22Rv1 (cell line): Measurements from ENCODE around the gene MRPL23.

ENCODE experiments used
- ZFX ChIP-seq: fragments of 450-650 bp; IDR thresholded peaks from 2 replicates; pipeline ENCODE4 v1.6.1; 2017; ENCODE audit warnings: antibody characterized with exemption, borderline replicate concordance
- TF ChIP-seq, protein P1 (sequence below): fragments of 450-650 bp; IDR thresholded peaks from 2 replicates; pipeline ENCODE4 v1.5.1; 2017; ENCODE audit warnings: mild to moderate bottlenecking

DNA sequence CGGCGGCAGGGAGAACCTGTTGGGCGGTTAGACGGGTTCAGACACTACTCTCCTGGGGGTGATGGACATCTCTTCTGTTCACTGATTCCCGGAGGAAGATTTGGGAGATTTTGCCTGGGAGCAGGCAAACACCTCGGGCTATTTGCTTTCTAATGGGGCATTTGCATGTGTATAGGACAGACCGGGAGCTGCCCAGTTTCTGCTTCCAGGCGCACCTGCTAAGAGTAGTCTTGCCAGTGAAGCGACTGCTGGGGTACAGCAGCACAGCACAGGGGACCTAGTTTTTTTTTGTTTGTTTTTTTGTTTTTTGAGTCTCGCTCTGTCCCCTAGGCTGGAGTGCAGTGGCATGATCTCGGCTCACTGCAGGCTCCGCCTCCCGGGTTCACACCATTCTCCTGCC is 57.3 kb downstream of the MRPL23 start:
- TF ChIP-seq, protein P1, sequence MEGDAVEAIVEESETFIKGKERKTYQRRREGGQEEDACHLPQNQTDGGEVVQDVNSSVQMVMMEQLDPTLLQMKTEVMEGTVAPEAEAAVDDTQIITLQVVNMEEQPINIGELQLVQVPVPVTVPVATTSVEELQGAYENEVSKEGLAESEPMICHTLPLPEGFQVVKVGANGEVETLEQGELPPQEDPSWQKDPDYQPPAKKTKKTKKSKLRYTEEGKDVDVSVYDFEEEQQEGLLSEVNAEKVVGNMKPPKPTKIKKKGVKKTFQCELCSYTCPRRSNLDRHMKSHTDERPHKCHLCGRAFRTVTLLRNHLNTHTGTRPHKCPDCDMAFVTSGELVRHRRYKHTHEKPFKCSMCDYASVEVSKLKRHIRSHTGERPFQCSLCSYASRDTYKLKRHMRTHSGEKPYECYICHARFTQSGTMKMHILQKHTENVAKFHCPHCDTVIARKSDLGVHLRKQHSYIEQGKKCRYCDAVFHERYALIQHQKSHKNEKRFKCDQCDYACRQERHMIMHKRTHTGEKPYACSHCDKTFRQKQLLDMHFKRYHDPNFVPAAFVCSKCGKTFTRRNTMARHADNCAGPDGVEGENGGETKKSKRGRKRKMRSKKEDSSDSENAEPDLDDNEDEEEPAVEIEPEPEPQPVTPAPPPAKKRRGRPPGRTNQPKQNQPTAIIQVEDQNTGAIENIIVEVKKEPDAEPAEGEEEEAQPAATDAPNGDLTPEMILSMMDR: no peak
- TF ChIP-seq ZFX: no peak
